IMR-90 (cell line): ENCODE measurements around the gene SLC12A1. TPM values are rescaled to one million over a fixed set of nuclear protein-coding genes. Genes with fewer than 3 reads are reported as not detected.

Experiments
- ATAC-seq: fragments of 200-7000 bp; cut with Tn5 transposase; 2 replicates; pipeline ENCODE4 v1.9.1; 2020; ENCODE audit warnings: low read depth, mild to moderate bottlenecking, moderate library complexity
- Bru-seq: library from RNA; stranded (reverse); fragments of 400-500 nt; gene quantifications from one replicate; lab custom pipeline; 2021; lab: Mats Ljungman, UMichigan
- BruChase-seq, 2 experiments: library from RNA; stranded (reverse); fragments of 400-500 nt; gene quantifications; one replicate each; lab custom pipeline; 2021; lab: Mats Ljungman, UMichigan
- BruUV-seq: library from RNA; stranded (reverse); fragments of 400-500 nt; replicated peaks from 2 replicates; lab custom pipeline; 2021; lab: Mats Ljungman, UMichigan
- CTCF ChIA-PET: fragments of 300-600 bp; formaldehyde crosslinking; extraction: SDS; loops from one replicate; lab custom pipeline; 2021; ENCODE audit warnings: antibody characterized with exemption; lab: Yijun Ruan, JAX
- POLR2A ChIA-PET: fragments of 300-600 bp; sonication (Branson Sonifier 250); formaldehyde crosslinking; loops from one replicate; lab custom pipeline; 2022; ENCODE audit warnings: antibody characterized with exemption; ENCODE audit not compliant: unreplicated experiment; lab: Charles Lee
- DNase-seq: peaks from one replicate; pipeline ENCODE4 v3.0.0; 2013
- H2AFZ ChIP-seq: replicated peaks from 2 replicates; pipeline ENCODE3; 2013; ENCODE audit warnings: low read length, mild to moderate bottlenecking; ENCODE audit not compliant: poor library complexity
- H2AK5ac ChIP-seq: 2 replicates; pipeline ENCODE4 v1.6.1; 2013; ENCODE audit warnings: low read depth, low read length, inconsistent platforms
- H2AK9ac ChIP-seq: replicated peaks from 2 replicates; pipeline ENCODE3; 2013; ENCODE audit warnings: mild to moderate bottlenecking, low read depth, low read length, moderate library complexity; ENCODE audit not compliant: poor library complexity
- H2BK120ac ChIP-seq: 2 replicates; pipeline ENCODE4 v1.6.1; 2013; ENCODE audit warnings: low read depth, low read length, inconsistent platforms
- H2BK15ac ChIP-seq: 3 replicates; pipeline ENCODE4 v1.6.1; 2013; ENCODE audit warnings: low read depth, low read length, inconsistent platforms
- H2BK20ac ChIP-seq: 2 replicates; pipeline ENCODE4 v1.6.1; 2013; ENCODE audit warnings: low read depth, mild to moderate bottlenecking, inconsistent platforms, low read length, moderate library complexity
- H2BK5ac ChIP-seq: 2 replicates; pipeline ENCODE4 v1.6.1; 2013; ENCODE audit warnings: mild to moderate bottlenecking, low read depth, low read length, inconsistent platforms; ENCODE audit not compliant: poor library complexity, severe bottlenecking
- H3K14ac ChIP-seq: replicated peaks from 2 replicates; pipeline ENCODE4 v1.6.1; 2013; ENCODE audit warnings: low read depth, low read length, inconsistent platforms
- H3K18ac ChIP-seq: 2 replicates; pipeline ENCODE4 v1.6.1; 2013; ENCODE audit warnings: low read depth, low read length, control low read depth
- H3K23ac ChIP-seq: 2 replicates; pipeline ENCODE4 v1.6.1; 2013; ENCODE audit warnings: low read depth, low read length, inconsistent platforms
- H3K27ac ChIP-seq: 2 replicates; pipeline ENCODE4 v1.5.1; 2013; ENCODE audit warnings: mild to moderate bottlenecking, control low read depth, low read length; ENCODE audit not compliant: insufficient read depth
- H3K27me3 ChIP-seq: 2 replicates; pipeline ENCODE4 v1.6.1; 2013; ENCODE audit warnings: low read length; ENCODE audit not compliant: control insufficient read depth, insufficient read depth
- H3K36me3 ChIP-seq: 2 replicates; pipeline ENCODE4 v1.6.1; 2013; ENCODE audit warnings: low read length, mixed read lengths; ENCODE audit not compliant: control insufficient read depth, insufficient read depth
- H3K4ac ChIP-seq: 2 replicates; pipeline ENCODE4 v1.6.1; 2013; ENCODE audit warnings: low read depth, low read length, inconsistent platforms
- H3K4me1 ChIP-seq: 2 replicates; pipeline ENCODE4 v1.6.1; 2013; ENCODE audit warnings: low read length, mixed read lengths; ENCODE audit not compliant: control insufficient read depth, insufficient read depth
- H3K4me2 ChIP-seq: 2 replicates; pipeline ENCODE4 v1.6.1; 2013; ENCODE audit warnings: low read depth, mild to moderate bottlenecking, control low read depth, low read length, moderate library complexity
- H3K4me3 ChIP-seq: 2 replicates; pipeline ENCODE4 v1.5.1; 2013; ENCODE audit warnings: low read depth, mild to moderate bottlenecking, control low read depth, low read length, moderate library complexity; ENCODE audit not compliant: insufficient read depth
- H3K56ac ChIP-seq: 2 replicates; pipeline ENCODE4 v1.6.1; 2013; ENCODE audit warnings: low read length, inconsistent platforms; ENCODE audit not compliant: insufficient read depth; ENCODE audit errors: extremely low read depth
- H3K79me1 ChIP-seq, 2 experiments: 2 replicates each; pipeline ENCODE4 v1.6.1; 2013; ENCODE audit warnings: low read length in 2 of 2, inconsistent platforms in 1 of 2, low read depth in 1 of 2
- H3K9ac ChIP-seq: 2 replicates; pipeline ENCODE4 v1.6.1; 2013; ENCODE audit warnings: low read depth, low read length, control low read depth
- H3K9me1 ChIP-seq: 2 replicates; pipeline ENCODE4 v1.6.1; 2013; ENCODE audit warnings: low read length, inconsistent platforms; ENCODE audit not compliant: insufficient read depth
- H3K9me3 ChIP-seq: 2 replicates; pipeline ENCODE4 v1.6.1; 2013; ENCODE audit warnings: low read length; ENCODE audit not compliant: control insufficient read depth, insufficient read depth
- H4K20me1 ChIP-seq: 2 replicates; pipeline ENCODE4 v1.6.1; 2013; ENCODE audit warnings: low read length, inconsistent platforms; ENCODE audit not compliant: insufficient read depth
- H4K5ac ChIP-seq: 2 replicates; pipeline ENCODE4 v1.6.1; 2013; ENCODE audit warnings: mild to moderate bottlenecking, low read depth, low read length, control low read depth
- H4K8ac ChIP-seq, 2 experiments: 2 replicates each; pipeline ENCODE4 v1.6.1; 2013; ENCODE audit warnings: low read depth in 2 of 2, low read length in 2 of 2, control low read depth in 1 of 2, inconsistent platforms in 1 of 2
- H4K91ac ChIP-seq: 2 replicates; pipeline ENCODE4 v1.6.1; 2013; ENCODE audit warnings: low read depth, low read length, inconsistent platforms; ENCODE audit not compliant: insufficient read depth
- BHLHE40 ChIP-seq: fragments of 150-350 bp; IDR thresholded peaks from 2 replicates; pipeline ENCODE4 v1.6.1; 2016; ENCODE audit warnings: mild to moderate bottlenecking, low read depth, low read length
- CEBPB ChIP-seq: IDR thresholded peaks from 2 replicates; pipeline ENCODE4 v1.6.1; 2012; ENCODE audit warnings: low read depth, low read length, improper control_type of control experiment
- CHD1 ChIP-seq: IDR thresholded peaks from 2 replicates; pipeline ENCODE4 v1.6.1; 2012; ENCODE audit warnings: low read depth, low read length, improper control_type of control experiment
- CTCF ChIP-seq: conservative IDR thresholded peaks from 2 replicates; pipeline ENCODE4 v1.5.1; 2012; ENCODE audit warnings: mild to moderate bottlenecking, low read depth, low read length, improper control_type of control experiment
- ELK1 ChIP-seq: fragments of 150-350 bp; IDR thresholded peaks from 2 replicates; pipeline ENCODE4 v1.6.1; 2016; ENCODE audit warnings: low read depth, mild to moderate bottlenecking, low read length, moderate library complexity, borderline replicate concordance
- FOS ChIP-seq: fragments of 150-350 bp; IDR thresholded peaks from 2 replicates; pipeline ENCODE4 v1.6.1; 2016; ENCODE audit warnings: low read depth, low read length
- MAFK ChIP-seq: IDR thresholded peaks from 2 replicates; pipeline ENCODE4 v1.6.1; 2012; ENCODE audit warnings: low read depth, low read length, improper control_type of control experiment
- MAZ ChIP-seq: IDR thresholded peaks from 2 replicates; pipeline ENCODE4 v1.6.1; 2012; ENCODE audit warnings: low read depth, mild to moderate bottlenecking, low read length, improper control_type of control experiment, moderate library complexity, borderline replicate concordance
- NFE2L2 ChIP-seq: fragments of 150-350 bp; IDR thresholded peaks from 2 replicates; pipeline ENCODE4 v1.6.1; 2016; ENCODE audit warnings: low read depth, mild to moderate bottlenecking, low read length
- POLR2A ChIP-seq: IDR thresholded peaks from 2 replicates; pipeline ENCODE4 v1.6.1; 2012; ENCODE audit warnings: mild to moderate bottlenecking, low read depth, low read length
- RAD21 ChIP-seq: IDR thresholded peaks from 2 replicates; pipeline ENCODE4 v1.6.1; 2012; ENCODE audit warnings: low read length, improper control_type of control experiment
- RCOR1 ChIP-seq: IDR thresholded peaks from 2 replicates; pipeline ENCODE4 v1.6.1; 2012; ENCODE audit warnings: mild to moderate bottlenecking, low read length, improper control_type of control experiment; ENCODE audit not compliant: insufficient replicate concordance
- RFX5 ChIP-seq: IDR thresholded peaks from 2 replicates; pipeline ENCODE4 v1.8.0; 2012; ENCODE audit warnings: low read depth, mild to moderate bottlenecking, low read length, moderate library complexity
- SMC3 ChIP-seq: fragments of 150-350 bp; IDR thresholded peaks from 2 replicates; pipeline ENCODE4 v1.6.1; 2016; ENCODE audit warnings: low read depth, mild to moderate bottlenecking, antibody characterized with exemption, low read length, moderate library complexity
- USF2 ChIP-seq: fragments of 150-350 bp; IDR thresholded peaks from 2 replicates; pipeline ENCODE4 v1.6.1; 2017; ENCODE audit warnings: mild to moderate bottlenecking, antibody characterized with exemption, low read length, low read depth
- WGBS, 2 experiments: methylation state at CpG; one replicate each; pipeline versions ENCODE4 v1.1.5 to v1.1.7; 2013; ENCODE audit warnings: missing lambda C conversion rate in 2 of 2; ENCODE audit not compliant: insufficient read length in 1 of 2; ENCODE audit errors: extremely low coverage in 2 of 2; 5-methylcytosine and 5-hydroxymethylcytosine counted together
- dilution Hi-C: fragments of 300-500 bp; cut with HindIII; formaldehyde crosslinking; loops from one replicate; pipeline ENCODE4 v1.14.3; 2018; ENCODE audit warnings: low sequenced_read_pairs; ENCODE audit not compliant: unreplicated experiment
- in situ Hi-C: fragments of 300-500 bp; cut with MboI; formaldehyde crosslinking; loops from 3 replicates; pipeline ENCODE4 v1.14.3; 2019; ENCODE audit warnings: low sequenced_read_pairs, inconsistent platforms, mixed read lengths
- intact Hi-C: fragments of 100-400 bp; cut with micrococcal nuclease; formaldehyde crosslinking; loops from 2 replicates; pipeline ENCODE4 v1.10.0; 2022
- long read RNA-seq: library from polyadenylated mRNA; unstranded; transcript quantifications from one replicate; pipeline ENCODE4 v2.0.0, GENCODE V29; 2021; ENCODE audit not compliant: unreplicated experiment
- polyA plus RNA-seq, 3 experiments: library from polyadenylated mRNA; depleted of rRNA; stranded (reverse); fragments of >200 nt; gene quantifications; 2 replicates each; pipeline ENCODE4 v1.2.3, GENCODE V29; 2012; ENCODE audit warnings: low replicate concordance in 1 of 3
- total RNA-seq: library from RNA; depleted of rRNA; stranded (reverse); fragments of >200 nt; gene quantifications from 2 replicates; pipeline ENCODE4 v1.2.3, GENCODE V29; 2012; rRNA removed

Gene SLC12A1
- total RNA-seq (not detected in 2 replicates), polyA plus RNA-seq (2012; rRNA removed) (not detected in 2 replicates), Bru-seq, nascent RNA (not detected), BruChase-seq, experiment 1, labeled RNA remaining after a 6-hour chase (not detected), BruChase-seq, experiment 2, labeled RNA remaining after a 2-hour chase (percentile 1 among the genes with signal in this experiment)
- polyA plus RNA-seq (2012; cell fraction: cytosol; rRNA removed), result not detected in 2 replicates
- polyA plus RNA-seq (2012; cell fraction: nucleus; rRNA removed; ENCODE audit: low replicate concordance), result not detected in 2 replicates
- long read RNA-seq, result 0 reads

- no peaks in the 10 kb centered on the region for H3K9me1 ChIP-seq
- no peak within 1 kb of the TSS for H3K23ac ChIP-seq
- no peak within 1 kb of the TSS for H3K27ac ChIP-seq
- no peak within 1 kb of the TSS for H3K9ac ChIP-seq
- WGBS, 2 experiments, result no CpG with 5 or more reads among the region's 1 CpG
- no peak within 1 kb of the TSS for H2BK120ac ChIP-seq
- no peaks in the 10 kb centered on the region for H3K4me1 ChIP-seq
- ChIA-PET POLR2A (no interaction called here), CTCF (no interaction called here)
- intact Hi-C loops, result no loop called here
- no peak within 1 kb of the TSS for H2BK20ac ChIP-seq
- H2AFZ ChIP-seq, result no peak within 1 kb of the TSS
- H4K5ac ChIP-seq, result no peak within 1 kb of the TSS
- H3K56ac ChIP-seq, result no peak within 1 kb of the TSS
- no peaks in the 10 kb centered on the region for H3K9me3 ChIP-seq
- in situ Hi-C loops, result no loop called here
- H4K20me1 ChIP-seq, result no peaks in the 10 kb centered on the region
- BruUV-seq, result no TSS peak
- no peak within 1 kb of the TSS for H2BK5ac ChIP-seq
- H3K27me3 ChIP-seq, result no peaks in the 10 kb centered on the region
- TF ChIP-seq CHD1 (no peak), USF2 (no peak), BHLHE40 (no peak), RCOR1 (no peak), FOS (no peak), CEBPB (no peak), SMC3 (no peak), NFE2L2 (no peak), ELK1 (no peak), MAZ (no peak), RAD21 (no peak), POLR2A (no peak), CTCF (no peak), RFX5 (no peak), MAFK (no peak)
- no peak within 1 kb of the TSS for H2AK9ac ChIP-seq
- H3K4ac ChIP-seq, result no peak within 1 kb of the TSS
- no peak for DNase-seq
- H3K14ac ChIP-seq, result no peak within 1 kb of the TSS
- no peaks in the 10 kb centered on the region for H3K36me3 ChIP-seq
- H2AK5ac ChIP-seq, result no peak within 1 kb of the TSS
- no peaks in the 10 kb centered on the region for H3K79me1 ChIP-seq
- no peak within 1 kb of the TSS for H4K8ac ChIP-seq
- H2BK15ac ChIP-seq, result no peak within 1 kb of the TSS
- no peak for ATAC-seq
- no peak within 1 kb of the TSS for H4K91ac ChIP-seq
- H3K4me2 ChIP-seq, result no peak within 1 kb of the TSS
- dilution Hi-C loops, result no loop called here
- H3K4me3 ChIP-seq, result no peak within 1 kb of the TSS
- H3K18ac ChIP-seq, result no peak within 1 kb of the TSS
Measured at GRCh38 chr15:48205981-48206380, at the start of gene SLC12A1. SLC12A1 (plus strand) TSS chr15:48206302; CDS start chr15:48207720, 1,418 bp downstream.
